Measurements from ENCODE around the gene IFT27. TPM values are rescaled to one million over a fixed set of nuclear protein-coding genes. Genes with fewer than 3 reads are reported as not detected.

IFT27 gene
- total RNA-seq (ENCODE audit: low replicate concordance) = 17.6 and 29.1 TPM in 2 replicates

GRCh38 chr22:36775964-36776669 lies at the start of gene IFT27:
Gene IFT27 (minus strand): TSS chr22:36776119. CDS start chr22:36775707, 412 bp downstream.
- H3K4me3 ChIP-seq (ENCODE audit: low read depth, low read length) = peak within 1 kb of the TSS; percentile 85
- no peak for TF ChIP-seq CTCF (IDR thresholded peaks at IDR 0.05; ENCODE audit: insufficient read depth, low read length)
- peak; percentile 100 for DNase-seq (ENCODE audit: low read depth)

GRCh38 chr22:36824655-36825054 lies 48.7 kb upstream of the IFT27 start:
- no peak for TF ChIP-seq CTCF (IDR thresholded peaks at IDR 0.05; ENCODE audit: insufficient read depth, low read length)
- no peak for DNase-seq (ENCODE audit: low read depth)
- H3K4me3 ChIP-seq (ENCODE audit: low read depth, low read length) = no peak overlapping the region

GRCh38 chr22:36823186-36823839 lies 47.4 kb upstream of the IFT27 start:
- peak; percentile 4 for DNase-seq (ENCODE audit: low read depth)
- no peak for TF ChIP-seq CTCF (IDR thresholded peaks at IDR 0.05; ENCODE audit: insufficient read depth, low read length)
- H3K4me3 ChIP-seq (ENCODE audit: low read depth, low read length) = no peak overlapping the region

GRCh38 chr22:36822581-36822980 lies 46.7 kb upstream of the IFT27 start:
- no peak overlapping the region for H3K4me3 ChIP-seq (ENCODE audit: low read depth, low read length)
- no peak for TF ChIP-seq CTCF (IDR thresholded peaks at IDR 0.05; ENCODE audit: insufficient read depth, low read length)
- no peak for DNase-seq (ENCODE audit: low read depth)

GRCh38 chr22:36819112-36819511 lies 43.2 kb upstream of the IFT27 start:
- no peak for DNase-seq (ENCODE audit: low read depth)
- TF ChIP-seq CTCF (IDR thresholded peaks at IDR 0.05; ENCODE audit: insufficient read depth, low read length) = no peak
- no peak overlapping the region for H3K4me3 ChIP-seq (ENCODE audit: low read depth, low read length)

- TF ChIP-seq CTCF (IDR thresholded peaks at IDR 0.05; ENCODE audit: insufficient read depth, low read length) = no peak
- no peak for DNase-seq (ENCODE audit: low read depth)
- H3K4me3 ChIP-seq (ENCODE audit: low read depth, low read length) = no peak overlapping the region
Observed at GRCh38 chr22:36818010-36818642, 42.2 kb upstream of the IFT27 start.
